Peyer's patch (tissue), 4 donors: ENCODE measurements around the gene NPM3. TPM values are rescaled to one million over a fixed set of nuclear protein-coding genes. Genes with fewer than 3 reads are reported as not detected.

Experiments
- DNase-seq, 3 donors: peaks; one replicate each; pipeline ENCODE4 v3.0.0-alpha.2; 2017 to 2019
- H3K27ac ChIP-seq, 4 donors: fragments of 200-600 bp; sonication (generic); one replicate each; pipeline ENCODE4 v1.5.1; 2016 to 2019
- H3K27me3 ChIP-seq, 2 donors: fragments of 200-600 bp; sonication (generic); one replicate each; pipeline ENCODE4 v1.5.1; 2019
- H3K36me3 ChIP-seq, 3 donors: fragments of 200-600 bp; sonication (generic); one replicate each; pipeline ENCODE4 v1.5.1; 2016 to 2019
- H3K4me1 ChIP-seq, 4 donors: fragments of 200-600 bp; sonication (generic); one replicate each; pipeline ENCODE4 v1.5.1; 2016 to 2019
- H3K4me3 ChIP-seq, 4 donors: fragments of 200-600 bp; sonication (generic); 1 replicate in 3 of 4; 2 replicates in 1 of 4; pipeline ENCODE4 v1.5.1; 2016 to 2019; ENCODE audit warnings: mild to moderate bottlenecking in 1 of 4
- H3K9me3 ChIP-seq, 4 donors: fragments of 200-600 bp; sonication (generic); one replicate each; pipeline ENCODE4 v1.5.1; 2016 to 2019; ENCODE audit warnings: mild to moderate bottlenecking in 1 of 4
- POLR2A ChIP-seq, 2 donors: fragments of 450-650 bp; IDR thresholded peaks; one replicate each; pipeline ENCODE4 v1.5.1; 2017; ENCODE audit warnings: antibody characterized with exemption in 2 of 2, mild to moderate bottlenecking in 2 of 2, moderate library complexity in 2 of 2
- total RNA-seq, 4 donors: library from RNA; depleted of rRNA; stranded (reverse); fragments of >200 nt; gene quantifications; one replicate each; pipeline ENCODE4 v1.1.0, GENCODE V29; 2016
- TF ChIP-seq, protein P1 (sequence below), 6 experiments: fragments of 450-650 bp in 4 of 6; fragments of 200-600 bp in 2 of 6; sonication (generic) in 1 of 6; IDR thresholded peaks; one replicate each; pipeline ENCODE4 v1.5.1; 2017 to 2019; ENCODE audit warnings: antibody characterized with exemption in 6 of 6, mild to moderate bottlenecking in 3 of 6, moderate library complexity in 1 of 6

The NPM3 gene
- 10 to 100 TPM in 2 of 4 donors, 1 to 10 TPM in 2; 7.7 to 25.6 (median 11.2) TPM for total RNA-seq

DNA sequence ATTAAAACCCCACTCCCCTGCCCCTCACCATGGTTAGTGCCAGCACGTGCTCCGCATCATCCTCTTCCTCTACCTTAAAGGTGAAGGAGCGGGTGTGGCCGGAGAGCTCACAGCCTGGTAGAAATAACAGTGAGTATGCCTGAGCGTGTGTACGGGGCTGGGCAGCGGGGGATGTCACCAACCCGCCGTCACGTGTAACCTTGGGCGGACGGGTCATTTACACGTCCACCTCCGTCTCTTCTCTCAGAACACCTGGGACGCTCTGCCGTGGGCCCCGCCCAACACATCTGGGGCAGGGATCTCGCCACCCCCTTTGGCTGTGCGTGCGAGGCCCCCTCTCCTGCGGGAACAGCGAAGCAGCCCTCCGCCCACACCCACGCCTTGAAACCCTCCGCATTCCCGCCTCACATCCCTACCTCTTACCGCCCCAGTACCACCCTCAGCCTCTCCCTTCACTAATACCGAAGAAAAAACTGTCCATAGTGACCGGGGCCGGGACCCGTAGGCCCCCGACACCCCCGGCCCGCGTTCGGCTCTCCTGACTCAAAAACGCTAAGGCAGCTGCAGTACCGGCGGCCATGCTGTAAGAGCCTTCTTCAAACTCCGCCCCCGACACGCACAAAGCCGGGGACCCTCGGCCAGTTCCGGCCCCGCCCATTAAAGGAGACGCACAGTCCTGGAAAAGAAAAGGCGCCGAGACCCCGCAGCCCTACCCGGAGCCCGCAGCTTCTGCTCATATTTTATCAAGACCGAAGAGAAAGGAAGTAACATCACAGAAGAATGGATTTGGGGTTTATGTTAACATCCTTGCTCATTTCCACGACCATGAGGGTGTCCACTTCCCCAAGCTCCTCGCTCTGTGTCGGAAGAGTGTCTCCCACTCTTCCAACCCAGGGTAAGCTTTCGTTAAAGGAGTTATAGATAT, at the start of gene NPM3:
TSS of gene NPM3 (minus strand) at position 636 of the 925 bp plus-strand sequence. CDS start at position 580, 56 bp downstream.
- peaks cover 3 to 37% (median 16%) of the 10 kb centered on the region in 4 donors for H3K4me1 ChIP-seq
- H3K36me3 ChIP-seq, result peaks cover 0 to 31% (median 0%) of the 10 kb centered on the region in 3 donors

GRCh38 chr10:101832325-101832771, 49.1 kb upstream of the NPM3 start:
- peak in 1 of 3 donors; percentile 36 for DNase-seq
- Histone ChIP-seq H3K27me3 (no peaks in the 10 kb centered on the region), H3K27ac (no peak overlapping the region), H3K4me3 (no peak overlapping the region), H3K4me1 (peaks cover 0 to 16% (median 8%) of the 10 kb centered on the region in 4 donors), H3K9me3 (no peaks in the 10 kb centered on the region), H3K36me3 (no peaks in the 10 kb centered on the region)
- TF ChIP-seq POLR2A (IDR thresholded peaks at IDR 0.05), result no peak
- TF ChIP-seq, protein P1, sequence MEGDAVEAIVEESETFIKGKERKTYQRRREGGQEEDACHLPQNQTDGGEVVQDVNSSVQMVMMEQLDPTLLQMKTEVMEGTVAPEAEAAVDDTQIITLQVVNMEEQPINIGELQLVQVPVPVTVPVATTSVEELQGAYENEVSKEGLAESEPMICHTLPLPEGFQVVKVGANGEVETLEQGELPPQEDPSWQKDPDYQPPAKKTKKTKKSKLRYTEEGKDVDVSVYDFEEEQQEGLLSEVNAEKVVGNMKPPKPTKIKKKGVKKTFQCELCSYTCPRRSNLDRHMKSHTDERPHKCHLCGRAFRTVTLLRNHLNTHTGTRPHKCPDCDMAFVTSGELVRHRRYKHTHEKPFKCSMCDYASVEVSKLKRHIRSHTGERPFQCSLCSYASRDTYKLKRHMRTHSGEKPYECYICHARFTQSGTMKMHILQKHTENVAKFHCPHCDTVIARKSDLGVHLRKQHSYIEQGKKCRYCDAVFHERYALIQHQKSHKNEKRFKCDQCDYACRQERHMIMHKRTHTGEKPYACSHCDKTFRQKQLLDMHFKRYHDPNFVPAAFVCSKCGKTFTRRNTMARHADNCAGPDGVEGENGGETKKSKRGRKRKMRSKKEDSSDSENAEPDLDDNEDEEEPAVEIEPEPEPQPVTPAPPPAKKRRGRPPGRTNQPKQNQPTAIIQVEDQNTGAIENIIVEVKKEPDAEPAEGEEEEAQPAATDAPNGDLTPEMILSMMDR (IDR thresholded peaks at IDR 0.05), result no peak

More for the DNA sequence above, at the start of gene NPM3:
- no peaks in the 10 kb centered on the region for H3K9me3 ChIP-seq
- H3K4me3 ChIP-seq, result peak within 1 kb of the TSS; percentile 51 to 60 (median 58)
- no peak for TF ChIP-seq POLR2A (IDR thresholded peaks at IDR 0.05)
- TF ChIP-seq, protein P1 (IDR thresholded peaks at IDR 0.05), result no peak
- no peaks in the 10 kb centered on the region for H3K27me3 ChIP-seq
- peak within 1 kb of the TSS; percentile 3 to 68 (median 20) for H3K27ac ChIP-seq
- peak; percentile 83 to 92 (median 86) for DNase-seq

- Histone ChIP-seq H3K36me3 (no peaks in the 10 kb centered on the region), H3K4me1 (peaks cover 0 to 16% (median 8%) of the 10 kb centered on the region in 4 donors), H3K9me3 (no peaks in the 10 kb centered on the region), H3K27ac (peak overlapping the region; percentile 68 to 85 (median 72)), H3K27me3 (no peaks in the 10 kb centered on the region), H3K4me3 (peak overlapping the region; percentile 30 to 64 (median 54))
- DNase-seq, result peak in 1 of 3 donors; percentile 46
- TF ChIP-seq POLR2A (IDR thresholded peaks at IDR 0.05), result no peak
- TF ChIP-seq, protein P1 (IDR thresholded peaks at IDR 0.05), result no peak
These were observed 48.0 kb upstream of the NPM3 start for GRCh38 chr10:101831169-101831811.

GRCh38 chr10:101830322-101831168, 47.3 kb upstream of the NPM3 start:
- Histone ChIP-seq H3K4me3 (peak overlapping the region; percentile 30 to 64 (median 54)), H3K27me3 (no peaks in the 10 kb centered on the region), H3K36me3 (no peaks in the 10 kb centered on the region), H3K27ac (peak overlapping the region; percentile 68 to 85 (median 72)), H3K9me3 (no peaks in the 10 kb centered on the region), H3K4me1 (peaks cover 0 to 16% (median 8%) of the 10 kb centered on the region in 4 donors)
- DNase-seq, result peak; percentile 93 to 98 (median 97)
- TF ChIP-seq, protein P1 (IDR thresholded peaks at IDR 0.05), result no peak
- no peak for TF ChIP-seq POLR2A (IDR thresholded peaks at IDR 0.05)
